GM13977 (cell line): ENCODE measurements around the gene CECR2.
A peak's percentile ranks its signal among the peaks of the same experiment; 100 is the strongest.

Experiments used
- DNase-seq: peaks from one replicate; pipeline ENCODE4 v3.0.0; 2012; ENCODE audit warnings: low spot score
- CTCF ChIP-seq: IDR thresholded peaks from 2 replicates; pipeline ENCODE4 v1.5.1; 2012; ENCODE audit warnings: mild to moderate bottlenecking, control low read depth; ENCODE audit not compliant: insufficient read depth; ENCODE audit errors: extremely low read depth, missing control alignments
- in situ Hi-C: fragments of 300-500 bp; cut with MboI; formaldehyde crosslinking; loops from one replicate; pipeline ENCODE4 v1.12.0; 2022; ENCODE audit warnings: low sequenced_read_pairs, low pct_unique_long_range_greater_than_20kb, mixed read lengths, inconsistent platforms; ENCODE audit not compliant: unreplicated experiment

The CECR2 gene

GRCh38 chr22:17359501-17359900 is 9.8 kb upstream of the CECR2 start:
- DNase-seq = no peak
- no peak for TF ChIP-seq CTCF
- in situ Hi-C loops = no loop called here

GRCh38 chr22:17366329-17366728 is 2.9 kb upstream of the CECR2 start:
- in situ Hi-C loops = no loop called here
- no peak for TF ChIP-seq CTCF

GRCh38 chr22:17366830-17367229 is 2.4 kb upstream of the CECR2 start:
- TF ChIP-seq CTCF = peak; percentile 36
- peak; percentile 55 for DNase-seq
- in situ Hi-C loops = no loop called here

More at GRCh38 chr22:17366329-17366728, 2.9 kb upstream of the CECR2 start:
- DNase-seq = no peak

- in situ Hi-C loops = no loop called here
- no peak for TF ChIP-seq CTCF
- DNase-seq = no peak
Observed at GRCh38 chr22:17368144-17368543, 1.1 kb upstream of the CECR2 start.

GRCh38 chr22:17368554-17369438 is 464 bp upstream of the CECR2 start:
- peak; percentile 23 for DNase-seq
- in situ Hi-C loops = no loop called here
- no peak for TF ChIP-seq CTCF

GRCh38 chr22:17370026-17370765 is 936 bp downstream of the CECR2 start:
- no peak for TF ChIP-seq CTCF
- in situ Hi-C loops = no loop called here
- DNase-seq = peak; percentile 32
